Measurements from ENCODE around the gene POLR2F.

DNA sequence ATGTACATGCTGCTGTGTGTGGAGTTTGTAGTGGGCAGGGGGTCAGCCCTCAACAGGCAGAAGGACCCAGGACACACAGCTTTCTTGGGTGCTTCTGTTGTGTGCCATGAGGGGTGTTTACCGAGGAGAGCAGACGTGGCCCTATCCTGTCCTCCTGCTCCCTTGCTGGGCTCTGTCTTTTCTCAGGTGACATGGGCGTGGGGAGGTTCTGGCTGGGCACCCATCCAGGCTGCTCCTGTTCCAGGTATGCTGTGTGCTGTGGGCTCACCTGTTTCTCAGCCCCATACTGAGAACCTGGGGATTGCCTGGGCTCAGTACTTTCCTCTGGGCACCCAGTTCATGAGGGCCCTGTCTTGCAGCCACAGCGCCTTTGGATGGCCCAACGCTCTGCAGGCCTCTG, 24.1 kb upstream of the POLR2F start:
- TF ChIP-seq, protein P1, sequence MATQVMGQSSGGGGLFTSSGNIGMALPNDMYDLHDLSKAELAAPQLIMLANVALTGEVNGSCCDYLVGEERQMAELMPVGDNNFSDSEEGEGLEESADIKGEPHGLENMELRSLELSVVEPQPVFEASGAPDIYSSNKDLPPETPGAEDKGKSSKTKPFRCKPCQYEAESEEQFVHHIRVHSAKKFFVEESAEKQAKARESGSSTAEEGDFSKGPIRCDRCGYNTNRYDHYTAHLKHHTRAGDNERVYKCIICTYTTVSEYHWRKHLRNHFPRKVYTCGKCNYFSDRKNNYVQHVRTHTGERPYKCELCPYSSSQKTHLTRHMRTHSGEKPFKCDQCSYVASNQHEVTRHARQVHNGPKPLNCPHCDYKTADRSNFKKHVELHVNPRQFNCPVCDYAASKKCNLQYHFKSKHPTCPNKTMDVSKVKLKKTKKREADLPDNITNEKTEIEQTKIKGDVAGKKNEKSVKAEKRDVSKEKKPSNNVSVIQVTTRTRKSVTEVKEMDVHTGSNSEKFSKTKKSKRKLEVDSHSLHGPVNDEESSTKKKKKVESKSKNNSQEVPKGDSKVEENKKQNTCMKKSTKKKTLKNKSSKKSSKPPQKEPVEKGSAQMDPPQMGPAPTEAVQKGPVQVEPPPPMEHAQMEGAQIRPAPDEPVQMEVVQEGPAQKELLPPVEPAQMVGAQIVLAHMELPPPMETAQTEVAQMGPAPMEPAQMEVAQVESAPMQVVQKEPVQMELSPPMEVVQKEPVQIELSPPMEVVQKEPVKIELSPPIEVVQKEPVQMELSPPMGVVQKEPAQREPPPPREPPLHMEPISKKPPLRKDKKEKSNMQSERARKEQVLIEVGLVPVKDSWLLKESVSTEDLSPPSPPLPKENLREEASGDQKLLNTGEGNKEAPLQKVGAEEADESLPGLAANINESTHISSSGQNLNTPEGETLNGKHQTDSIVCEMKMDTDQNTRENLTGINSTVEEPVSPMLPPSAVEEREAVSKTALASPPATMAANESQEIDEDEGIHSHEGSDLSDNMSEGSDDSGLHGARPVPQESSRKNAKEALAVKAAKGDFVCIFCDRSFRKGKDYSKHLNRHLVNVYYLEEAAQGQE (IDR thresholded peaks at IDR 0.05; ENCODE audit: low read depth): no peak
- no peak for TF ChIP-seq ELF1 (IDR thresholded peaks at IDR 0.05; ENCODE audit: borderline replicate concordance, low read depth)
- TF ChIP-seq, protein P2, sequence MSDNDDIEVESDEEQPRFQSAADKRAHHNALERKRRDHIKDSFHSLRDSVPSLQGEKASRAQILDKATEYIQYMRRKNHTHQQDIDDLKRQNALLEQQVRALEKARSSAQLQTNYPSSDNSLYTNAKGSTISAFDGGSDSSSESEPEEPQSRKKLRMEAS (IDR thresholded peaks at IDR 0.05): no peak
- TF ChIP-seq, protein P3, sequence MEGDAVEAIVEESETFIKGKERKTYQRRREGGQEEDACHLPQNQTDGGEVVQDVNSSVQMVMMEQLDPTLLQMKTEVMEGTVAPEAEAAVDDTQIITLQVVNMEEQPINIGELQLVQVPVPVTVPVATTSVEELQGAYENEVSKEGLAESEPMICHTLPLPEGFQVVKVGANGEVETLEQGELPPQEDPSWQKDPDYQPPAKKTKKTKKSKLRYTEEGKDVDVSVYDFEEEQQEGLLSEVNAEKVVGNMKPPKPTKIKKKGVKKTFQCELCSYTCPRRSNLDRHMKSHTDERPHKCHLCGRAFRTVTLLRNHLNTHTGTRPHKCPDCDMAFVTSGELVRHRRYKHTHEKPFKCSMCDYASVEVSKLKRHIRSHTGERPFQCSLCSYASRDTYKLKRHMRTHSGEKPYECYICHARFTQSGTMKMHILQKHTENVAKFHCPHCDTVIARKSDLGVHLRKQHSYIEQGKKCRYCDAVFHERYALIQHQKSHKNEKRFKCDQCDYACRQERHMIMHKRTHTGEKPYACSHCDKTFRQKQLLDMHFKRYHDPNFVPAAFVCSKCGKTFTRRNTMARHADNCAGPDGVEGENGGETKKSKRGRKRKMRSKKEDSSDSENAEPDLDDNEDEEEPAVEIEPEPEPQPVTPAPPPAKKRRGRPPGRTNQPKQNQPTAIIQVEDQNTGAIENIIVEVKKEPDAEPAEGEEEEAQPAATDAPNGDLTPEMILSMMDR (IDR thresholded peaks at IDR 0.05 in 2 of 3, conservative IDR thresholded peaks at IDR 0.05 in 1 of 3; ENCODE audit: borderline replicate concordance in 1 of 3, insufficient read depth in 1 of 3, low read depth in 2 of 3, low read length in 2 of 3): no peak
- no peak for TF ChIP-seq ZNF274 (IDR thresholded peaks at IDR 0.05; ENCODE audit: low read depth, low read length)
- TF ChIP-seq FOSL1 (IDR thresholded peaks at IDR 0.05; ENCODE audit: low read depth): no peak
- TF ChIP-seq, protein P4, sequence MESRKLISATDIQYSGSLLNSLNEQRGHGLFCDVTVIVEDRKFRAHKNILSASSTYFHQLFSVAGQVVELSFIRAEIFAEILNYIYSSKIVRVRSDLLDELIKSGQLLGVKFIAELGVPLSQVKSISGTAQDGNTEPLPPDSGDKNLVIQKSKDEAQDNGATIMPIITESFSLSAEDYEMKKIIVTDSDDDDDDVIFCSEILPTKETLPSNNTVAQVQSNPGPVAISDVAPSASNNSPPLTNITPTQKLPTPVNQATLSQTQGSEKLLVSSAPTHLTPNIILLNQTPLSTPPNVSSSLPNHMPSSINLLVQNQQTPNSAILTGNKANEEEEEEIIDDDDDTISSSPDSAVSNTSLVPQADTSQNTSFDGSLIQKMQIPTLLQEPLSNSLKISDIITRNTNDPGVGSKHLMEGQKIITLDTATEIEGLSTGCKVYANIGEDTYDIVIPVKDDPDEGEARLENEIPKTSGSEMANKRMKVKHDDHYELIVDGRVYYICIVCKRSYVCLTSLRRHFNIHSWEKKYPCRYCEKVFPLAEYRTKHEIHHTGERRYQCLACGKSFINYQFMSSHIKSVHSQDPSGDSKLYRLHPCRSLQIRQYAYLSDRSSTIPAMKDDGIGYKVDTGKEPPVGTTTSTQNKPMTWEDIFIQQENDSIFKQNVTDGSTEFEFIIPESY (IDR thresholded peaks at IDR 0.05; ENCODE audit: extremely low read depth, insufficient replicate concordance, low read length): no peak
- no peak for TF ChIP-seq RAD21 (IDR thresholded peaks at IDR 0.05; ENCODE audit: low read depth)
- no peak for TF ChIP-seq POLR2A (IDR thresholded peaks at IDR 0.05; ENCODE audit: borderline replicate concordance, extremely low read depth, insufficient read depth, insufficient read length)
- no peak for TF ChIP-seq YY1 (IDR thresholded peaks at IDR 0.05; ENCODE audit: extremely low read depth, insufficient replicate concordance, low read depth, low read length)
